GM10266 (cell line): ENCODE data around the gene LRIF1.
"Not testable (repeated sequence)": the region's sequence is repeated elsewhere in the genome, so short reads cannot be mapped to it uniquely, and the experiment has no call there.

Experiments used
- DNase-seq: peaks from one replicate; pipeline ENCODE4 v3.0.0; 2012; ENCODE audit errors: extremely low spot score
- CTCF ChIP-seq: IDR thresholded peaks from 2 replicates; pipeline ENCODE4 v1.5.1; 2012; ENCODE audit warnings: mild to moderate bottlenecking, low read depth; ENCODE audit not compliant: control insufficient read depth, insufficient read depth; ENCODE audit errors: missing control alignments

LRIF1 gene

GRCh38 chr1:110963691-110964454, at the start of gene LRIF1:
Gene LRIF1 (minus strand): TSS chr1:110963922. CDS start chr1:110963688, 234 bp downstream.
- TF ChIP-seq CTCF, result peak; percentile 32
- DNase-seq, result peak; percentile 91

GRCh38 chr1:111008031-111008430, 44.3 kb upstream of the LRIF1 start:
- DNase-seq, result no peak
- TF ChIP-seq CTCF, result no peak

GRCh38 chr1:111006556-111006955, 42.8 kb upstream of the LRIF1 start:
- TF ChIP-seq CTCF, result no peak
- no peak for DNase-seq

GRCh38 chr1:110999607-111000006, 35.9 kb upstream of the LRIF1 start:
- DNase-seq, result not testable (repeated sequence)

- TF ChIP-seq CTCF, result peak; percentile 53
- peak; percentile 33 for DNase-seq
Observed at GRCh38 chr1:110992329-110992728, 28.6 kb upstream of the LRIF1 start.

- not testable (repeated sequence) for DNase-seq
Observed at GRCh38 chr1:110991295-110991694, 27.6 kb upstream of the LRIF1 start.

- no peak for DNase-seq
- no peak for TF ChIP-seq CTCF
Observed at GRCh38 chr1:110990541-110990940, 26.8 kb upstream of the LRIF1 start.

GRCh38 chr1:110986407-110986891, 22.7 kb upstream of the LRIF1 start:
- no peak for DNase-seq
- TF ChIP-seq CTCF, result no peak
